ENCODE results near the gene BTG2.
A peak's percentile ranks its signal among the peaks of the same experiment; 100 is the strongest.
"Not testable (repeated sequence)": the region's sequence is repeated elsewhere in the genome, so short reads cannot be mapped to it uniquely, and the experiment has no call there.

BTG2 gene

DNA sequence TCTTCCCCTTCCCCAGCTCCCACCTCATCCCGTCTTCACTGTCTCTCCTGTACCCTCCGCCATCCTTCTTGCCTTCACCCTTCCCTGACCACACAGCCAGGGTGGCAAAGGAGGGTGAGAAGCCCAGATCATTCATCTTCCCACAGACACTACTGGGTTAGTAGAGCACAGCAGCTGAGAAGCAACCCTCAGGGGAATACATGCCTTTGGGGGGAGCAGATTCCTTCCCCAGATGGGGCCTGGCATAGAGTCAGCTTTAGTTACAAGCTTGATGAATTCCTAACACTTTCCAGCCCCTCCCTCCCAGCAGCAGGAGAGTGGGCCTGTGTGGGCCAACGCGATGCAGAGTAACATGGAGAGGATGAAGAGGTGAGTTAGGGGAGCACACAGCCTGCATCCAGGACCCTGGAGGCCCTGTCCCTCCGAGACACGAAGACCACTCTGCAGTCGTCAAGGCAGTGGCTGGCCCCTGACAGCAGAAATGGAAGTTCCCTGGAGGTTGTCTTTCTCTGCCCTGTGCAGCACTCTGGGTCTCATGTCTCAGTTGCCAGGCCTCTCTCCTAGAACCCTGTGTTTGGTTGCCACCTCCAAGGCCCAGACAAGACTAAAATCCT is 8.8 kb upstream of the BTG2 start:
- no peak for DNase-seq

DNA sequence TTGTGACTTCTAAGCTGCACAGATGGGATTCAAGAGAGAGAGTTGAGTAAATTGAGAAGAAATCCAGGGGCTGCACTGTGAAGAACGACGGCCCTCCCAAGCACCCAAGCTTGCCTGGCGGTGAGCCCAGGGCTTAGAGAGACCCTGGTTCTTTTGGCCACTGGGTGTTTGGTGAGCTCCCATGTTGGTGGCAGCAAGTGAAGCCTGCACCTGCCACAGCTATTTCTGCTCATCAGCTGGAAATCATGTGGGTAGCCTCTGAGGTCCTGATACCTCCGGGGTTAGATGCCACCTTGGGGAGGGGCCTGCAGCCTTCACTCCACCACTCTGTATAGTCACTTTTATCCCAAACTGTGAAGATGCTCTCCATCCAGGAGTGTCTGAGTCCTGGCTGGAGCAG is 6.2 kb upstream of the BTG2 start:
- no peak for DNase-seq

DNA sequence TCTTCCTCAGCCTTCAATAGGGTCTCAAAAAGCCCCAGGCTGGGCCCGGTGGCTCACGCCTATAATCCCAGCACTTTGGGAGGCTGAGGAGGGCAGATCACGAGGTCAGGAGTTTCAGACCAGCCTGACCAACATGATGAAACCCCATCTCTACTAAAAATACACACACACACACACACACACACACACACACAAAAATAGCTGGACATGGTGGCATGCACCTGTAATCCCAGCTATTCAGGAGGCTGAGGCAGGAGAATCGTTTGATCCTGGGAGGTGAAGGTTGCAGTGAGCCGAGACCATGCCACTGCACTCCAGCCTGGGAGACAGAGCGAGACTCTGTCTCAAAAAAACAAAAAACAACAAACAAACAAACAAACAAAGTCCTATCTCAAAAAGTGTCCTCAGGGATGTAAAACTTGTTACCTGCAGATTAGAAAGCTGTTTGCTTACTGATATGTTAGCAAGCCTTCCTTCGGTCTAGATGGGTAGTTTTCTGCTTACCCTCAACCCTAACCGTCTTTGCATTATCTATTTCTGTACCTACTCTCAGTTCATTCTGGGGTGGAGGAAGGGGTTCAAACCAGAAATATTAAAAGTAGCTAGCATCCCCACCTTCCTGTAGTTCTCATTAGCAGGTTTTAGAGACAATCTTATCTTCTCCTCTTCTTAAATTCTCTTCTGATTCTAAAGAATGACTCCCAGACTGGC is 5.4 kb upstream of the BTG2 start:
- not testable (repeated sequence) for DNase-seq

DNA sequence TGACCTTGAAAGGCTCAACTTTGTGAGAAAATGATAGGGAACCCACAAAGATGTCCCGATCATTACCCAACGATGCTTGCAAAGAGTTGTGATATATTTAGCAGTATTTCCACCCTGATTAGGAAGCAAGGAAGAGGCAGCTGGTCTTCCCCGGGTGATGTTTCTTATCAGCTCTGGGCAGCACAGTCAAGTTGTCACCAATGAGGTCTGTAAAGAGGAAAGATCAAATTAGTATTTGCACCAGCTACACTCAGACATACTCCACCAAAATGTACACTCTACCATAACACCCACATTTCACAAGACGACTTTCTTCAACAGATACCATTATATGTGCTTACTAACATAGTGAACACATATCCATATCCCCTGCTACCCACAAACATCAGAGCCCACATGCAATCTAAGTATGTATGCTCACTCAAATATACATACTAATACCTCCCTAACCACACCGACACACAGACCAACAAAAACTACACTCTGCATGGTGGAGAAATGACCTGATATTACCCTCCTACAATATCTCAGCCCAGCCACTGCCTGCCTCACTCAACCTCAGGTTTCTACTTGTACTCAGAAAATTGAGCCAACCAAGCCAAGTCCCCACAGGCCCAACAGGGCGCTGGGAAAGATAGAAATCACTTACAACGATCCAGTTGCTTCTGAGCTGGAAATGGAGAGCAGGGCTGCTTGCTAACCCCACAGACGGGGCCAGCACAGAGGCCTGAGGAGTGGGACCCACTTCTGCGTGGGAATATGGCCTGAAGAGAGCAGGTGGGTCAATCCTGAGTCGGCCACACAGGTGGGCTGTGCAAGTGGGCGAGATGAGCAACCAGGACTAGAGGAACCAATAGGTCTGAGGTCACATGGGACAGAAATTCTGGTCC is 4.6 kb upstream of the BTG2 start:
- DNase-seq, result no peak

DNA sequence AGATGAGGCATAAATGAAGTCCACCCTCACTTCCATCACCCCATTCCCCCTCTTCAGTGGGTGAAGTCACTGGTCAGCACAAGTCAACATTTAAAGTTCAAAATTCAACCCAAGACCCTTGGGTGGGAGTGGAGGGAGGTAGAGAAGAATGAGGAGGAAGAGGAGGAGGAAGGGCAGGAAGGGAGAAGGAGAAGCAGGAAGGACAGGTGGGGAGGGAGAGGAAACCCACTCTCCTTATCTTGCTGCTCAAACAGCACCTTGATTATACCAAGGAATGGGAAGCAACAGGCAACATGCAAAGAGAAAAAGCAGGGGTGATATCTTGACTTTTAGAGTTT is 4.0 kb upstream of the BTG2 start:
- no peak for DNase-seq

DNA sequence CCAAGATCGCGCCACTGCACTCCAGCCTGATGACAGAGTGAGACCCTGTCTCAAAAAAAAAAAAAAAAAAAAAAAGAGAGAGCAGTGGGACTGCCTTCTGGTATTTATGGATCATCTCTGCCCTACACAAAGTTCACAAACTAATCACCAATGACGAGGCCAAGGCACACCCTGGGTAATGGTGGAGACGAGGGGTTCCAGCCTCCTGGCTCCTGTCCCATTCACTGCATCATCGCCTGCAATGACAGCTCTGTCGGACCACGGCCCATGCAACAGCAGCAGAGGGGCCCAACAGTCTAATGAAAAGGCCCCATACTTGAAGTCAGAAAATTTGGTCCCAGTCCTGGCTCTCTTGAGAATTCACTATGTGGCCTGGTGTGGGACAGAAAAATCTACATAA is 2.9 kb upstream of the BTG2 start:
- no peak for DNase-seq

DNA sequence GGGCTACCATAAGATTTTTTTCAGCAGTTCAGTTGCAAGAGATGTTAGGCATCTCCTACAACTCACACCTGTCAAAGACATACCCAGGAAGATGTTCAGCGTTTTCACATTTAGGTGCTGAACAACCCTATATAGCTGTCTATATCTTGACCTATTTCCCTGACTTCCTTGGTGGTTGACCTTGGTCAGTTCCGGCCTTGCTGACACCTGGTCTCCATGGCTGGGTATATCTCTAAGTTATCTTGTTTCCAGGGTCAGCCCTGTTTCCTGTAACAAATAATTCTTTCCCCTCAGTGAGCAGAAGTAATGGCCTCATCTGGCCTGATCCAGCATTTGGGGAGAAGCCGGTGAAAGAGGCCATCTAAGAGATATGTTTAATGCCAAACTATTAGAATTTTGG is 2.4 kb upstream of the BTG2 start:
- no peak for DNase-seq

DNA sequence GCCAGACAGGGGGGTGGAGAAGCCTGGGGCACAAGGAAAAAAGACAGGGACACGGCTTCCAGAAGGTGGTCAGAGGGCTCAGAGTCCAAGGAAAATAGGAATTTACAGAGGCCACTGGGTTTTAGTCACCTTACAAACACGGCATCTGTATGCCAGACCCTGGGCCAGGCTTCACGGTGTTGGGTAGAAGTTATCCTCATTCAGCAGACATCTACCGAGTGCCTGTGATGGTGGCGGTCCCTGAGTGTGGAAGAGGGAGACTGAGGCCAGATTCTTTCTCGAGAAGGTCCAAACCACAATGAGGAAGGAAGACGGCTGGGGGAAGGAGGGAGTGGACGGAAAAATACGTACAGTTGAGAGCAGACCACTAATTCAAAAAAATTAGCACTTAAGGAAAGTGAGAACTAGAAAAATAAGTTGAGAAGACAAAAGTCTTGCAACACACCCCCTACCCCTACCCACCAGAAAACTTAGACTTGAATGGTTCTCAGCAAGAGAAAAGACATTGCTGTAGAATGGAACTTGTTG is 864 bp upstream of the BTG2 start:
- DNase-seq, result no peak

DNA sequence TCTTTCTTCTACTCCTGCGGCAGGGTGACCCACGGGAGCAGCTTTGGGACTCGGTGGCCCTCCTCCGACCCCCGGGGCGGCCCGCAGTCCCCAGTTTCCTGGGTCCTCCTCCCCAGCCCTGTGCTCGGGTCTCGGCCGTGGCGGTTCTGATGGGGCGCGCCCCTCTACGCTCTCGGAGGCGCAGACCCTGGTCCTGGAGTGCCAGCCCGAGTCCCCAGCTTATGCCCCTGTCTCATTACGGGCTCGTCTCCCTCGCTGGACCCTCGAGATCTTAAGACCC is 430 bp downstream of the BTG2 start:
- DNase-seq, result no peak

DNA sequence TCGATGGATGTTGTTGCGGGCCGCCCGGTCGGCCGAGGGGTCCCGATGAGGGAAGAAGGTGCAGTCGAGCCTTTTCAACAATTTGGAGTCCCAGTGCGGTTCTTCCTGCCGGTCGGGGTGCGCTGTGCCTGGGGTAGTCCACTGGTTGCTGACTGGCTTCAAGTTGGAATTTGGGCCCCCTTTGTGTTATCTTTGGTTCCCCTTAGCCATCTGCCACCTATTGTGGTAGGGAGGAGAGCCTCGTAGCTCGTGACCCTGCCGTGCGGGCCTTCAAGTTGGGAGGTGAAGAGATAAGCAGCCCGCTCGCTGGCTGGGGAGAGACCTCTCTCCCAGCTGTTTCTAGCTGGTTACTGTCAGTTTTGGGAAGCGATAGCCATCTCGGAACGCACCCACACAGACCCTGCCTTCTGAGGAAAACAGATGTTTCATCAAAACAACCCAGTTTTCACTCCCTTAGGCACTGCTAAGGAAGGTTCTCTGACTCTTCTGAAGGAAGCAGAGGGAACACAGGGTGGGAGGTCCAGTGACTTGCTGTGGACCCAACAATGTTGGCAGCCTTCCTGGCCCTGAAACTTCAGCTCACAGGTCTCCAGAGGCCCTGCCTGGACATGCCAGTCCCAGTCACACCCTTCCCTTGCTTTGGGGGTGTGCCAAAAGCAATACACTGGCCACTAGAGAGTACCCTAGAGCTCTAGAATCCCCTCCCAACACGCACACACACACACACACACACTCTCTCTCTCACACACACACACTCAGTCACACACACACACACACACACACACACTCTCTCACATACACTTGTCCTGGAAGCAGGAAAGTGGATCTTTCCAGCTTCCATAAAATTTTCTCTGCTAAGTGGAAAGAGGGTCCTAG is 1.0 kb downstream of the BTG2 start:
- DNase-seq, result peak; percentile 71

DNA sequence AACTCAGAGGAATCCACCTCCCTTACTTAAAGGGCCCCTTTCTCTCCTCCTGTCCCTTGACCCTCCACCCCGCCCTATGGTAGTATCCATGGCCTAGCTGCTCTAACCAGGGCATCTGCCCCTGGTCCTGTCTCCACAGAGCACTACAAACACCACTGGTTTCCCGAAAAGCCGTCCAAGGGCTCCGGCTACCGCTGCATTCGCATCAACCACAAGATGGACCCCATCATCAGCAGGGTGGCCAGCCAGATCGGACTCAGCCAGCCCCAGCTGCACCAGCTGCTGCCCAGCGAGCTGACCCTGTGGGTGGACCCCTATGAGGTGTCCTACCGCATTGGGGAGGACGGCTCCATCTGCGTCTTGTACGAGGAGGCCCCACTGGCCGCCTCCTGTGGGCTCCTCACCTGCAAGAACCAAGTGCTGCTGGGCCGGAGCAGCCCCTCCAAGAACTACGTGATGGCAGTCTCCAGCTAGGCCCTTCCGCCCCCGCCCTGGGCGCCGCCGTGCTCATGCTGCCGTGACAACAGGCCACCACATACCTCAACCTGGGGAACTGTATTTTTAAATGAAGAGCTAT is 1.7 kb downstream of the BTG2 start:
- DNase-seq, result peak; percentile 67

DNA sequence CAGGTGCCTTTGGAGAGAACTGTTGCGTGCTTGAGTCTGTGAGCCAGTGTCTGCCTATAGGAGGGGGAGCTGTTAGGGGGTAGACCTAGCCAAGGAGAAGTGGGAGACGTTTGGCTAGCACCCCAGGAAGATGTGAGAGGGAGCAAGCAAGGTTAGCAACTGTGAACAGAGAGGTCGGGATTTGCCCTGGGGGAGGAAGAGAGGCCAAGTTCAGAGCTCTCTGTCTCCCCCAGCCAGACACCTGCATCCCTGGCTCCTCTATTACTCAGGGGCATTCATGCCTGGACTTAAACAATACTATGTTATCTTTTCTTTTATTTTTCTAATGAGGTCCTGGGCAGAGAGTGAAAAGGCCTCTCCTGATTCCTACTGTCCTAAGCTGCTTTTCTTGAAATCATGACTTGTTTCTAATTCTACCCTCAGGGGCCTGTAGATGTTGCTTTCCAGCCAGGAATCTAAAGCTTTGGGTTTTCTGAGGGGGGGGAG is 2.4 kb downstream of the BTG2 start:
- peak; percentile 54 for DNase-seq

DNA sequence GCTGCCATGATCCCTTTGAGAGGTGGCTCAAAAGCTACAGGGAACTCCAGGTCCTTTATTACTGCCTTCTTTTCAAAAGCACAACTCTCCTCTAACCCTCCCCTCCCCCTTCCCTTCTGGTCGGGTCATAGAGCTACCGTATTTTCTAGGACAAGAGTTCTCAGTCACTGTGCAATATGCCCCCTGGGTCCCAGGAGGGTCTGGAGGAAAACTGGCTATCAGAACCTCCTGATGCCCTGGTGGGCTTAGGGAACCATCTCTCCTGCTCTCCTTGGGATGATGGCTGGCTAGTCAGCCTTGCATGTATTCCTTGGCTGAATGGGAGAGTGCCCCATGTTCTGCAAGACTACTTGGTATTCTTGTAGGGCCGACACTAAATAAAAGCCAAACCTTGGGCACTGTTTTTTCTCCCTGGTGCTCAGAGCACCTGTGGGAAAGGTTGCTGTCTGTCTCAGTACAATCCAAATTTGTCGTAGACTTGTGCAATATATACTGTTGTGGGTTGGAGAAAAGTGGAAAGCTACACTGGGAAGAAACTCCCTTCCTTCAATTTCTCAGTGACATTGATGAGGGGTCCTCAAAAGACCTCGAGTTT is 3.1 kb downstream of the BTG2 start:
- peak; percentile 60 for DNase-seq

DNA sequence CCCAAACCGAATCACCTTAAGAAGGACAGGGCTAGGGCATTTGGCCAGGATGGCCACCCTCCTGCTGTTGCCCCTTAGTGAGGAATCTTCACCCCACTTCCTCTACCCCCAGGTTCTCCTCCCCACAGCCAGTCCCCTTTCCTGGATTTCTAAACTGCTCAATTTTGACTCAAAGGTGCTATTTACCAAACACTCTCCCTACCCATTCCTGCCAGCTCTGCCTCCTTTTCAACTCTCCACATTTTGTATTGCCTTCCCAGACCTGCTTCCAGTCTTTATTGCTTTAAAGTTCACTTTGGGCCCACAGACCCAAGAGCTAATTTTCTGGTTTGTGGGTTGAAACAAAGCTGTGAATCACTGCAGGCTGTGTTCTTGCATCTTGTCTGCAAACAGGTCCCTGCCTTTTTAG is 3.6 kb downstream of the BTG2 start:
- DNase-seq, result peak; percentile 72

DNA sequence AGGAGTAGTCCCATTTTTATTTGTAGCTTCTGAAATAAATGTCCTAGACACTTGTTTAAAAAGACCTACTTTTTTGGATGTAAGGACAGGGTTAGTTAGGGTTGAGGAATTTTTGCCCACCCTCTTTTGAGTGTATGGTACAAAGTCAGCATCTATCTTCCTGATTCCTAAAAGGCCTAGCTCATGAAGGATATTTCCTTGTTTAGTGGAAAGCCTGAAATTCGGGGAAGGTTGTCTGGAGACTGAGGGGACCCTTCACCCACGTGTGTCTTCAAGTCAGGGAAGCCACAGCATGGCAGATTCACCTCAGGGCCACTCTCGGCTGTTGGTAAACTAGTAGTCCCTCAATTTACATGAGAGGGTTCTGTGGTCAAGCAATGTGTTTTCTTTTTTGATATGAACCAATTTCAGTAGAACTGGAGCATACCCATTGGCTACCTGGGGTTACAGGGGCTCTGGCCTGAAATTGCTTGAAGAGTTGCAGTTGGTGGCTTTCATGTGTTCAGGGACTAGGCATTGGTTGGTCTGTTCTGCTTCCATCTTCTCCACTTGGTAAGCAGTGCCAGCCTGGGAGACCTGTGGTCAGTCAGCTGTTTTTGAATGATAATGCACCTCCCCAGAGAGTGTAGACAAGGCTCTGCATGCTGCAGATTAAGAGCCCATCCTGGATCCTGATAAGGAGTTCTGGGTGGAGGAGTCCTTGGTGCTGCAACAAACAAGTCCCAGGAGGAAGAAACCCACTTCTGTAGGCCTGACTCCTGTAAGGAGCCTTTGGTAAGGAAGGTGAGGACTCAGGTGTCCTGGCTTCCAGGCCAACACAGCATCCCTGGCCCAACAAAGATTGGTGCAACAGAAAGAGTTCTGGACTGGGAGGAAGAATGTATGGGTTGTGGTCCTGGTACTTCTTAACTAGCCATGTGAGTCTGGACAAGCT is 6.3 kb downstream of the BTG2 start:
- DNase-seq, result peak; percentile 61

DNA sequence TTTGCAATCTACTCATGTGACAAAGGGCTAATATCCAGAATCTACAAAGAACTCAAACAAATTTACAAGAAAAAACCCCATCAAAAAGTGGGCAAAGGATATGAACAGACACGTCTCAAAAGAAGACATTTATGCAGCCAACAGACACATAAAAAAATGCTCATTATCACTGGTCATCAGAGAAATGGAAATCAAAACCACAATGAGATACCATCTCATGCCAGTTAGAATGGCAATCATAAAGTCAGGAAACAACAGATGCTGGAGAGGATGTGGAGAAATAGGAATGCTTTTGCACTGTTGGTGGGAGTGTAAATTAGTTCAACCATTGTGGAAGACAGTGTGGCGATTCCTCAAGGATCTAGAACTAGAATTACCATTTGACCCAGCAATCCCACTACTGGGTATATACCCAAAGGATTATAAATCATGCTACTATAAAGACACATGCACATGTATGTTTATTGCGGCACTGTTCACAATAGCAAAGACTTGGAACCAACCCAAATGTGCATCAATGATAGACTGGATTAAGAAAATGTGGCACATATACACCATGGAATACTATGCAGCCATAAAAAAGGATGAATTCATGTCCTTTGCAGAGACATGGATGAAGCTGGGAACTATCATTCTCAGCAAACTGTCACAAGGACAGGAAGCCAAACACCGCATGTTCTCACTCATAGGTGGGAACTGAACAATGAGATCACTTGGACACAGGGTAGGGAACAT is 8.9 kb downstream of the BTG2 start:
- DNase-seq, result not testable (repeated sequence)

DNA sequence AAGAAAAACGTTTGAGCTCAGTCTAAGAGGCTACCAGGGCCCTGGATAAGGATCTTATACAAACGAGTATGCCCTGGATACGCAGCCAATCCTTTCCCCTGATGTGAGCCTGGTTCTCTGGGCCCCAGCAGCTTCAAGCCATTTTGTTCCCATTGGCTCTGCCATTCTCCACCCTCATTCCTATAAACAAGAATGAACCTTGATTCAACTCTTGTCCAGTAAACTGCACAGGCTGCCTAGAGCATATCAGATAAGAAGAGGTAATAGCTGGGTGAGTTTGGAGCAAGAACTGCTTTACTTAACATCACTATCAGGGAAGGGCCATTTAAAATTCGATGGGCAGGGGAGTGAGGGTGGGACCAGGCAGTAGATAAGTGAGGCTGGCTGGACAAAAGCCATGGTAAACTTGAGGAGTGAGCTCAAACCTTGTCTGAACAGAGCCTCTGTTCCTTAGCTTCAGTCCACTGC is 11.3 kb downstream of the BTG2 start:
- DNase-seq, result no peak

DNA sequence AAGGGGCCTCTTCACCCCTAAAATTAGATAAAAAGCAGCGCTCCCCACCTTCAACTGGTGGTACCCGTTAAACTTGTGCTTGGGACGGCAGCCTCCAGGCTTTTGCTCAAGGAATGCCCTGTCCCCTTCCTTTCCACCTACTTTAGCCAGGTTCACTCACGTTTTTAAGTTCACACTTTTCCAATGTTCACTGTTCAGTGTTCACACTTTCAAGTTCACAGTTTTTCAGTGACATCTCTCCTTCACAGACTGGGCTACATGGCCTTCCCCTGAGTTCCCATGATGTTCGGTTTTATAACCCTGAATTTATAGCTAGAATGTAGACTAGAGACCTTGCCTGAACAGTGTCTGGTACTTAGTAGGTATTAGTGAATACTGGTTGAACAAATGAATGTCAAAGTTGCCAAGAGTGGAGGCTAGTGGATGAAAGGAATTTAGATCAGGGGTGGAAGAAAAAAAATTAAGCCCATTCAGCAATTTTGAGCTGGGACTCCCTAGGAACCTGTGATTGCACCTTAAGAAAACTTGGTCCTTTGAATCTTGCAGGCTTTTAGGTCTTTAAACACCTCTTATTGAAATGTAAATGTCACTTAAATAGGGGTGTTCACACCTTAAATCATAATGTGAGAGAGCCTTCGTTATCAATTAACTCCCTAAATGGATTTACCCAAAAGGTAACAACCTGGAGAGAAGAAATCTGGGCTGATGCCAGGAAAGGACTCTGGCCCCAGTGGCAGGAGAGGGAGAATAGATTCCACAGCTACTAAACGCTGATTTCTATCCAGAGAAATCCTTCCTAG is 12.3 kb downstream of the BTG2 start:
- no peak for DNase-seq

DNA sequence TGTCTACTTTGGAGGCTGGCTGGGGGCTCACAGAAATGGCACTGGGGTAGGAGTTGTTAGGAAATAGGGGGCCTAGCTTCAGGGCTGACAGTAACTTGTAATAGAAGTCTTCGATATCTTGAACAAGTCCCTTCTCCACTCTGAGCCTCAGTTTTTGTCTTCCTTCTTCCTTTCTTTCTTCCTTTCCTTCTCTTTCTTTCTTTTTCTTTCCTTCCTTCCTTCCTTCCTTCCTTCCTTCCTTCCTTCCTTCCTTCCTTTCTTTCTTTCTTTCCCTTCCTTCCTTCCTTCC is 12.9 kb downstream of the BTG2 start:
- DNase-seq, result no peak
